OCI-LY7 (cell line): ENCODE measurements around the gene ZNF324B. TPM values are rescaled to one million over a fixed set of nuclear protein-coding genes. Genes with fewer than 3 reads are reported as not detected.

ENCODE experiments used
- BruUV-seq: library from RNA; stranded (reverse); fragments of 400-500 nt; replicated peaks from 2 replicates; lab custom pipeline; 2021; lab: Mats Ljungman, UMichigan
- CTCF ChIA-PET: fragments of 300-600 bp; sonication (Branson Sonifier 250); formaldehyde crosslinking; loops from one replicate; lab custom pipeline; 2022; ENCODE audit warnings: antibody characterized with exemption; ENCODE audit not compliant: unreplicated experiment; lab: Charles Lee
- POLR2A ChIA-PET: fragments of 300-600 bp; sonication (Branson Sonifier 250); formaldehyde crosslinking; loops from one replicate; lab custom pipeline; 2022; ENCODE audit warnings: antibody characterized with exemption; lab: Charles Lee
- DNase-seq: peaks from one replicate; pipeline ENCODE4 v3.0.0-alpha.2; 2015; ENCODE audit warnings: low spot score
- H2AFZ ChIP-seq: fragments of 200-600 bp; sonication (generic), shearing (Covaris generic); 2 replicates; pipeline ENCODE4 v1.6.1; 2014; ENCODE audit warnings: mild to moderate bottlenecking, antibody characterized with exemption, low read length, moderate library complexity
- H3K27ac ChIP-seq: fragments of 200-600 bp; sonication (generic); 2 replicates; pipeline ENCODE4 v1.5.1; 2014; ENCODE audit warnings: mixed run types, low read depth, mild to moderate bottlenecking, moderate library complexity, low read length, inconsistent platforms; ENCODE audit not compliant: poor library complexity, severe bottlenecking
- H3K36me3 ChIP-seq: fragments of 200-600 bp; sonication (generic); 2 replicates; pipeline ENCODE4 v1.6.1; 2014; ENCODE audit warnings: mild to moderate bottlenecking, antibody characterized with exemption, low read length, moderate library complexity, mixed read lengths; ENCODE audit not compliant: insufficient read depth
- H3K4me1 ChIP-seq: fragments of 200-600 bp; sonication (generic); 2 replicates; pipeline ENCODE4 v1.5.1; 2014; ENCODE audit warnings: mild to moderate bottlenecking, low read length; ENCODE audit not compliant: insufficient read depth, poor library complexity, severe bottlenecking
- H3K4me2 ChIP-seq: fragments of 200-600 bp; sonication (generic); 2 replicates; pipeline ENCODE4 v1.6.1; 2014; ENCODE audit warnings: mild to moderate bottlenecking, low read length
- H3K4me3 ChIP-seq: fragments of 200-600 bp; sonication (generic); 2 replicates; pipeline ENCODE4 v1.5.1; 2014; ENCODE audit warnings: mild to moderate bottlenecking, low read depth, low read length; ENCODE audit not compliant: poor library complexity, severe bottlenecking
- H3K79me2 ChIP-seq: fragments of 200-600 bp; sonication (generic); 2 replicates; pipeline ENCODE4 v1.6.1; 2016; ENCODE audit warnings: low read depth, mild to moderate bottlenecking, low read length, moderate library complexity, mixed read lengths; ENCODE audit not compliant: insufficient read depth
- H3K9me2 ChIP-seq: fragments of 200-600 bp; sonication (generic); 2 replicates; pipeline ENCODE4 v1.6.1; 2016; ENCODE audit warnings: mild to moderate bottlenecking, low read length, mixed read lengths; ENCODE audit not compliant: insufficient read depth
- H3K9me3 ChIP-seq: fragments of 200-600 bp; sonication (generic); 2 replicates; pipeline ENCODE4 v1.6.1; 2014; ENCODE audit warnings: mild to moderate bottlenecking, mixed run types, low read length, mixed read lengths
- H4K20me1 ChIP-seq: fragments of 200-600 bp; sonication (generic); 2 replicates; pipeline ENCODE4 v1.6.1; 2014; ENCODE audit warnings: mild to moderate bottlenecking, antibody characterized with exemption, low read length, moderate library complexity, mixed read lengths; ENCODE audit not compliant: insufficient read depth
- CTCF ChIP-seq: fragments of 200-600 bp; sonication (generic); conservative IDR thresholded peaks from 2 replicates; pipeline ENCODE4 v1.5.1; 2014; ENCODE audit warnings: mild to moderate bottlenecking, antibody characterized with exemption, low read length, moderate library complexity, mixed read lengths
- EZH2phosphoT487 ChIP-seq: fragments of 200-600 bp; sonication (generic); IDR thresholded peaks from 2 replicates; pipeline ENCODE4 v1.6.1; 2018; ENCODE audit warnings: low read depth, borderline replicate concordance, mild to moderate bottlenecking, mixed run types, antibody characterized with exemption, low read length, moderate library complexity, mixed read lengths
- intact Hi-C: fragments of 100-400 bp; cut with micrococcal nuclease; formaldehyde crosslinking; loops from one replicate; pipeline ENCODE4 v1.10.0; 2022; ENCODE audit not compliant: unreplicated experiment
- total RNA-seq, 2 experiments: library from RNA; depleted of rRNA in 1 of 2; stranded (reverse); fragments of >200 nt in 1 of 2; shearing (Covaris generic) in 1 of 2; gene quantifications; 2 replicates each; pipeline ENCODE4 v1.2.3, GENCODE V29; 2014 to 2022

The ZNF324B gene
- total RNA-seq, 2 experiments from 2014 or later = 13.8 to 14.5 TPM

GRCh38 chr19:58450856-58451357, 515 bp upstream of the ZNF324B start:
- H2AFZ ChIP-seq = peak overlapping the region; percentile 55
- H3K9me2 ChIP-seq = no peaks in the 10 kb centered on the region
- H3K4me1 ChIP-seq = no peaks in the 10 kb centered on the region
- H3K4me3 ChIP-seq = peak overlapping the region; percentile 73
- intact Hi-C loops = loop anchor here (1.0 to 2.0 kb wide), 3 partner anchors 43 to 269 kb away; partner anchors contain the start of genes ZBTB45 and ZNF584
- no peak overlapping the region for H3K27ac ChIP-seq
- no peaks in the 10 kb centered on the region for H3K79me2 ChIP-seq
- ChIA-PET CTCF (no interaction called here), POLR2A (interaction anchor here (0.8 kb wide), 1 partner anchor 18 kb away, joined by 5 read pairs; no protein-coding TSS in a partner anchor)
- H3K9me3 ChIP-seq = peaks cover 19% of the 10 kb centered on the region; the same call in 1 of the 2 replicates
- no peaks in the 10 kb centered on the region for H3K36me3 ChIP-seq
- peak overlapping the region; percentile 68 for H3K4me2 ChIP-seq
- DNase-seq = no peak
- TF ChIP-seq EZH2phosphoT487 (no peak), CTCF (no peak)
- BruUV-seq = no TSS peak
- H4K20me1 ChIP-seq = no peaks in the 10 kb centered on the region

GRCh38 chr19:58453743-58454142, 2.3 kb downstream of the ZNF324B start:
- no peak overlapping the region for H3K4me3 ChIP-seq
- H3K79me2 ChIP-seq = no peaks in the 10 kb centered on the region
- H4K20me1 ChIP-seq = no peaks in the 10 kb centered on the region
- DNase-seq = no peak
- H2AFZ ChIP-seq = no peak overlapping the region
- no peak overlapping the region for H3K4me2 ChIP-seq
- ChIA-PET CTCF (no interaction called here), POLR2A (no interaction called here)
- BruUV-seq = no TSS peak
- H3K9me3 ChIP-seq = peaks cover 19% of the 10 kb centered on the region; the same call in 1 of the 2 replicates
- TF ChIP-seq CTCF (no peak), EZH2phosphoT487 (no peak)
- H3K4me1 ChIP-seq = no peaks in the 10 kb centered on the region
- intact Hi-C loops = no loop called here
- no peaks in the 10 kb centered on the region for H3K9me2 ChIP-seq
- H3K36me3 ChIP-seq = peaks cover 5% of the 10 kb centered on the region
- H3K27ac ChIP-seq = no peak overlapping the region

- H3K9me2 ChIP-seq = no peaks in the 10 kb centered on the region
- no peaks in the 10 kb centered on the region for H4K20me1 ChIP-seq
- no peak for TF ChIP-seq EZH2phosphoT487
- no peak for TF ChIP-seq CTCF
- no TSS peak for BruUV-seq
- no peak for DNase-seq
- CTCF ChIA-PET = no interaction called here
- intact Hi-C loops = no loop called here
- POLR2A ChIA-PET = no interaction called here
- H3K27ac ChIP-seq = no peak overlapping the region
- H3K9me3 ChIP-seq = peaks cover 4% of the 10 kb centered on the region; the same call in 1 of the 2 replicates
- no peaks in the 10 kb centered on the region for H3K79me2 ChIP-seq
- H3K4me3 ChIP-seq = no peak overlapping the region
- peaks cover 5% of the 10 kb centered on the region for H3K36me3 ChIP-seq
- H2AFZ ChIP-seq = no peak overlapping the region
- no peaks in the 10 kb centered on the region for H3K4me1 ChIP-seq
- H3K4me2 ChIP-seq = no peak overlapping the region
Measured at GRCh38 chr19:58455306-58455705, 3.9 kb downstream of the ZNF324B start.
